ENCODE measurements around the gene NCF4.

Gene NCF4

GRCh38 chr22:36914390-36914752 lies 53.6 kb downstream of the NCF4 start:
- H3K4me3 ChIP-seq (ENCODE audit: low read depth, low read length) = no peak overlapping the region
- ChIA-PET CTCF (interaction anchor here (0.7 to 1.0 kb wide), 3 partner anchors 55 to 345 kb away, joined by 3 to 4 read pairs (median 3); no protein-coding TSS in a partner anchor), POLR2A (no interaction called here)
- no peak for TF ChIP-seq ZNF837 (tag by site-specific recombination; IDR thresholded peaks at IDR 0.05)
- TF ChIP-seq ZFP37 (tag by site-specific recombination; IDR thresholded peaks at IDR 0.05) = no peak
- no peak for TF ChIP-seq ZBTB6 (tag by site-specific recombination; IDR thresholded peaks at IDR 0.05)
- no peak for TF ChIP-seq ZNF660 (tag by site-specific recombination; IDR thresholded peaks at IDR 0.05)
- no peak for TF ChIP-seq ZNF701 (tag by site-specific recombination; IDR thresholded peaks at IDR 0.05)
- TF ChIP-seq ZNF791 (tag by site-specific recombination; IDR thresholded peaks at IDR 0.05) = no peak
- TF ChIP-seq YY1 (tag by site-specific recombination; IDR thresholded peaks at IDR 0.05) = no peak
- TF ChIP-seq ZNF223 (tag by site-specific recombination; IDR thresholded peaks at IDR 0.05) = no peak
- TF ChIP-seq ZNF621 (tag by site-specific recombination; IDR thresholded peaks at IDR 0.05) = no peak
- no peak for TF ChIP-seq ZNF146 (tag by site-specific recombination; IDR thresholded peaks at IDR 0.05)
- TF ChIP-seq KLF17 (tag by site-specific recombination; IDR thresholded peaks at IDR 0.05) = no peak
- no peak for TF ChIP-seq ZBTB20 (tag by site-specific recombination; IDR thresholded peaks at IDR 0.05)
- TF ChIP-seq KLF7 (tag by site-specific recombination; IDR thresholded peaks at IDR 0.05; ENCODE audit: borderline replicate concordance) = no peak
- TF ChIP-seq ZFP69B (tag by site-specific recombination; IDR thresholded peaks at IDR 0.05) = no peak
- TF ChIP-seq AEBP2 (tag by site-specific recombination; IDR thresholded peaks at IDR 0.05; ENCODE audit: borderline replicate concordance) = no peak
- H3K4me1 ChIP-seq (ENCODE audit: control insufficient read depth, insufficient read depth, low read length) = no peaks in the 10 kb centered on the region
- H3K36me3 ChIP-seq (ENCODE audit: control insufficient read depth in 2 of 2, insufficient read depth in 1 of 2, low read length in 2 of 2) = no peaks in the 10 kb centered on the region
- no peak overlapping the region for H3K27ac ChIP-seq (ENCODE audit: extremely low read depth, low read depth, low read length)
- H3K9me3 ChIP-seq (ENCODE audit: control insufficient read depth, insufficient read depth, low read depth, low read length) = no peaks in the 10 kb centered on the region

GRCh38 chr22:36916034-36916433 lies 55.2 kb downstream of the NCF4 start:
- H3K4me3 ChIP-seq (ENCODE audit: low read depth, low read length) = no peak overlapping the region
- TF ChIP-seq ZNF530 (tag by site-specific recombination; IDR thresholded peaks at IDR 0.05; ENCODE audit: low read depth) (no peak), ZFP41 (tag by site-specific recombination; IDR thresholded peaks at IDR 0.05; ENCODE audit: borderline replicate concordance) (no peak), ZNF571 (tag by site-specific recombination; IDR thresholded peaks at IDR 0.05) (no peak), ZBTB1 (tag by site-specific recombination; IDR thresholded peaks at IDR 0.05) (no peak), ZNF354C (tag by site-specific recombination; IDR thresholded peaks at IDR 0.05; ENCODE audit: borderline replicate concordance, low read depth) (no peak)
- POLR2A ChIA-PET = no interaction called here

More at GRCh38 chr22:36916034-36916433, 55.2 kb downstream of the NCF4 start:
- H3K9me3 ChIP-seq (ENCODE audit: control insufficient read depth, insufficient read depth, low read depth, low read length) = no peaks in the 10 kb centered on the region
- no peak overlapping the region for H3K27ac ChIP-seq (ENCODE audit: extremely low read depth, low read depth, low read length)
- CTCF ChIA-PET = interaction anchor here (0.7 kb wide), 1 partner anchor 81 kb away, joined by 3 read pairs; no protein-coding TSS in a partner anchor
- H3K36me3 ChIP-seq (ENCODE audit: control insufficient read depth in 2 of 2, insufficient read depth in 1 of 2, low read length in 2 of 2) = no peaks in the 10 kb centered on the region
- no peaks in the 10 kb centered on the region for H3K4me1 ChIP-seq (ENCODE audit: control insufficient read depth, insufficient read depth, low read length)

Measured in HEK293 (cell line).